ENCODE results near the gene TMEM178B.
A peak's percentile ranks its signal among the peaks of the same experiment; 100 is the strongest.

Gene TMEM178B

DNA sequence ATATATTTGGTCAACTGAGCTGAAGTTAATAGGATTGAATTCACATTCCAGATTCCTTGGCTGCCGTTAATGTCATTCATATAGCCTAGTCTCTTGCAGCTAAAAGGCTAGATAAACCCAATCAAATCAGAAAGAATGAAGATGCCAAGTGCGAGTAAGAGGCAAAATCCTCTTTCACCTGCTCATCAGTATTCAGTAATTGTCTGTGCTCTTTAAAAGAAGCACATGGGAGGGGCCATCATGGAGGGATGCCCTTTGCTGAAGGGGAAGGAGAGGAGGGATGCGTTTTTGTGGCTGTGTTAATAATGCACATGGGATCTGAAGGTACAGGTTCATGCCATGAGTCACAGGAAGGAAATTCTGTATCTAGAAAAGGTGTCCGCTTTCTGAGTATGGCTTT is 232.2 kb downstream of the TMEM178B start:
- Histone ChIP-seq H3K9me2 (replicated peaks; ENCODE audit: control insufficient read depth, low read length) (no peaks in the 10 kb centered on the region), H3K36me3 (ENCODE audit: control insufficient read depth, low read length) (no peaks in the 10 kb centered on the region), H3K27ac (ENCODE audit: low read depth, low read length) (no peak overlapping the region), H3K27me3 (ENCODE audit: control insufficient read depth, low read length) (no peaks in the 10 kb centered on the region), H3K79me2 (ENCODE audit: control insufficient read depth, low read length) (no peaks in the 10 kb centered on the region), H3K4me2 (ENCODE audit: low read length) (no peak overlapping the region), H4K20me1 (ENCODE audit: control insufficient read depth, insufficient read depth, low read depth, low read length) (no peaks in the 10 kb centered on the region), H3K4me3 (ENCODE audit: low read length) (no peak overlapping the region), H3K4me1 (ENCODE audit: control insufficient read depth, low read length) (no peaks in the 10 kb centered on the region), H3K9me3 (ENCODE audit: control insufficient read depth, insufficient read depth, low read length) (no peaks in the 10 kb centered on the region), H3F3A (ENCODE audit: control insufficient read depth, insufficient read depth) (no peaks in the 10 kb centered on the region)
- TF ChIP-seq, protein P1, sequence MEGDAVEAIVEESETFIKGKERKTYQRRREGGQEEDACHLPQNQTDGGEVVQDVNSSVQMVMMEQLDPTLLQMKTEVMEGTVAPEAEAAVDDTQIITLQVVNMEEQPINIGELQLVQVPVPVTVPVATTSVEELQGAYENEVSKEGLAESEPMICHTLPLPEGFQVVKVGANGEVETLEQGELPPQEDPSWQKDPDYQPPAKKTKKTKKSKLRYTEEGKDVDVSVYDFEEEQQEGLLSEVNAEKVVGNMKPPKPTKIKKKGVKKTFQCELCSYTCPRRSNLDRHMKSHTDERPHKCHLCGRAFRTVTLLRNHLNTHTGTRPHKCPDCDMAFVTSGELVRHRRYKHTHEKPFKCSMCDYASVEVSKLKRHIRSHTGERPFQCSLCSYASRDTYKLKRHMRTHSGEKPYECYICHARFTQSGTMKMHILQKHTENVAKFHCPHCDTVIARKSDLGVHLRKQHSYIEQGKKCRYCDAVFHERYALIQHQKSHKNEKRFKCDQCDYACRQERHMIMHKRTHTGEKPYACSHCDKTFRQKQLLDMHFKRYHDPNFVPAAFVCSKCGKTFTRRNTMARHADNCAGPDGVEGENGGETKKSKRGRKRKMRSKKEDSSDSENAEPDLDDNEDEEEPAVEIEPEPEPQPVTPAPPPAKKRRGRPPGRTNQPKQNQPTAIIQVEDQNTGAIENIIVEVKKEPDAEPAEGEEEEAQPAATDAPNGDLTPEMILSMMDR (IDR thresholded peaks at IDR 0.05; ENCODE audit: low read depth, low read length, poor library complexity, severe bottlenecking), result no peak
- no peak for TF ChIP-seq EZH2phosphoT487 (IDR thresholded peaks at IDR 0.05; ENCODE audit: borderline replicate concordance, low read length)

DNA sequence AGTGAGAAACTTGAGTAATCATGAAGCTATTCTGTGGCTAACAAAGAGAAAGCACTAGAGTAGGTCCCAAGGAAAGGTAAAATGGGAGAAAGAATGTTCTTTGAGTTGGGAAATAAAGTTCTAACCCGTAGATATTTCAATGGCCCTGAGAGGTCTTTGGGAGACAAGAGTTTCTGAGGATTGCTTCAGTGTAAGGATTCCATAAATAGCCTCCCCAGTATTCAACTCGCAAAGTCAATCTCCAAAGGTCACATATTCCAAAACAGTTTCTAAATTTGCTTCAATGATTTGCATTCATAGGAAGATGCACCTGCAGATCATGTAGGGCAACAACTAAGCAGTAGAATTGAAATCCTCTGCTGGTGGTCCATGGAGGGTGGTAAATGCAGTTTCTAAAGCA is 238.5 kb downstream of the TMEM178B start:
- TF ChIP-seq, protein P1 (IDR thresholded peaks at IDR 0.05; ENCODE audit: low read depth, low read length, poor library complexity, severe bottlenecking), result no peak
- TF ChIP-seq EZH2phosphoT487 (IDR thresholded peaks at IDR 0.05; ENCODE audit: borderline replicate concordance, low read length), result no peak
- 0 out of 2 replicates have a peak overlapping the region, but pooled peaks have one; percentile 19 for H3K4me3 ChIP-seq (ENCODE audit: low read length)
- H3K9me2 ChIP-seq (replicated peaks; ENCODE audit: control insufficient read depth, low read length), result no peaks in the 10 kb centered on the region
- H3K79me2 ChIP-seq (ENCODE audit: control insufficient read depth, low read length), result no peaks in the 10 kb centered on the region
- peak overlapping the region; percentile 26 for H3K4me2 ChIP-seq (ENCODE audit: low read length)
- H3K27ac ChIP-seq (ENCODE audit: low read depth, low read length), result peak overlapping the region; percentile 14; the same call in 1 of the 2 replicates
- H3F3A ChIP-seq (ENCODE audit: control insufficient read depth, insufficient read depth), result no peaks in the 10 kb centered on the region
- no peaks in the 10 kb centered on the region for H4K20me1 ChIP-seq (ENCODE audit: control insufficient read depth, insufficient read depth, low read depth, low read length)
- peaks cover 20% of the 10 kb centered on the region for H3K4me1 ChIP-seq (ENCODE audit: control insufficient read depth, low read length)
- H3K36me3 ChIP-seq (ENCODE audit: control insufficient read depth, low read length), result no peaks in the 10 kb centered on the region
- H3K9me3 ChIP-seq (ENCODE audit: control insufficient read depth, insufficient read depth, low read length), result no peaks in the 10 kb centered on the region
- peaks cover 4% of the 10 kb centered on the region; the same call in 1 of the 2 replicates for H3K27me3 ChIP-seq (ENCODE audit: control insufficient read depth, low read length)

DNA sequence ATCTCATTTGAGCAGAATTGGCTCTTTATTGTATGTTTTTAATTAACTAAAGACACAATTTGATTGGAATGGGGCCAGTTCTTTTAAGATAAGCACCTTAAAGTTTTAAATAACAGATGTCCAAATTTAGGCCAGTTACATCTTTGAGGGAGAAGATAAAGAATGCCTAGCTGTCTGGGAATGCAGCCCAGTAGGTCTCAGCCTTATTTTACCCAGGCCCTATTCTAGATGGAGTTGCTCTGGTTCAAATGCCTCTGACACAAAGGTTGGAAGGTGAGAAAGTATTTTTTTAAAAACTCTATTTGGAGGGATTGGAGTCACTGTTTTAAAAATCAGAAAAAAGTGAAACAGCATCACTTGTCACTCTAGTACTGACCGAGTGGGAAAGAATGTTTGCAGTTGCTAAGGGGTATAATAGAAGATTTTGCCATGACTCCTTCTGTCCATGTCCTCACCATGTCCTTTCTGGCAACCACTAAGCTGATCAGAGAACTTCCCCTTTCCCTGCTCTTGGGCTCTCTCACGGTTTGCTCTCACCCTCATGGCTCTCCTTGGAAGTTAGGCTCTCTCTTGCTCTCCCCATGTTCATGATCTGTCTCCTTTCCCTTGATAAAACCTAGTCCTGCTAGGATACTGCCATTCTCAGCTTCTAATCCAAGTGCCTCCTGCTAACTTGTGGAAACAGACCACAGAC is 239.1 kb downstream of the TMEM178B start:
- Histone ChIP-seq H3K4me1 (ENCODE audit: control insufficient read depth, low read length) (peaks cover 20% of the 10 kb centered on the region), H3K9me3 (ENCODE audit: control insufficient read depth, insufficient read depth, low read length) (no peaks in the 10 kb centered on the region), H3K4me3 (ENCODE audit: low read length) (no peak overlapping the region), H3K36me3 (ENCODE audit: control insufficient read depth, low read length) (no peaks in the 10 kb centered on the region), H3F3A (ENCODE audit: control insufficient read depth, insufficient read depth) (no peaks in the 10 kb centered on the region), H3K9me2 (replicated peaks; ENCODE audit: control insufficient read depth, low read length) (no peaks in the 10 kb centered on the region), H3K27ac (ENCODE audit: low read depth, low read length) (no peak overlapping the region), H4K20me1 (ENCODE audit: control insufficient read depth, insufficient read depth, low read depth, low read length) (no peaks in the 10 kb centered on the region), H3K79me2 (ENCODE audit: control insufficient read depth, low read length) (no peaks in the 10 kb centered on the region), H3K4me2 (ENCODE audit: low read length) (peak overlapping the region; percentile 26), H3K27me3 (ENCODE audit: control insufficient read depth, low read length) (peaks cover 4% of the 10 kb centered on the region; the same call in 1 of the 2 replicates)
- no peak for TF ChIP-seq EZH2phosphoT487 (IDR thresholded peaks at IDR 0.05; ENCODE audit: borderline replicate concordance, low read length)
- TF ChIP-seq, protein P1 (IDR thresholded peaks at IDR 0.05; ENCODE audit: low read depth, low read length, poor library complexity, severe bottlenecking), result no peak

Measured in DOHH2 (cell line).